NCI-H446 (cell line): ENCODE measurements around the gene ZNF778.
"Not testable (repeated sequence)": the region's sequence is repeated elsewhere in the genome, so short reads cannot be mapped to it uniquely, and the experiment has no call there.

Experiments
- DNase-seq, 2 experiments: peaks; one replicate each; lab custom pipeline; 2025; lab: John Stamatoyannopoulos, UW

The ZNF778 gene

GRCh38 chr16:89183463-89183862, 34.0 kb upstream of the ZNF778 start:
- no peak for DNase-seq

GRCh38 chr16:89183975-89184676, 33.4 kb upstream of the ZNF778 start:
- DNase-seq, result no peak

DNA sequence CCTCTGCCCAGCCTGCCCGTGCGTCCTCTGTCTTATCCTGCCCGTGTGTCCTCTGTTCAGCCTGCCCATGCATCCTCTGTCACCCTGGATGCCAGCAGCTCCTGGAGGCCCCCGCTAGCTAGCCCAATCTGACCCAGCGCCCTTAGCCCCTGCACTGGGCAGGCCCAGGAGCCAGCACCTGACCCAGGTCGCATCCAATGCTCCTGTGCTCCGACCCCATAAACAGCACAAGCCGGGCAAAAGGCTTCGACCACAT, 32.9 kb upstream of the ZNF778 start:
- no peak for DNase-seq

- no peak for DNase-seq
These were observed 32.3 kb upstream of the ZNF778 start for GRCh38 chr16:89184933-89185794.

DNA sequence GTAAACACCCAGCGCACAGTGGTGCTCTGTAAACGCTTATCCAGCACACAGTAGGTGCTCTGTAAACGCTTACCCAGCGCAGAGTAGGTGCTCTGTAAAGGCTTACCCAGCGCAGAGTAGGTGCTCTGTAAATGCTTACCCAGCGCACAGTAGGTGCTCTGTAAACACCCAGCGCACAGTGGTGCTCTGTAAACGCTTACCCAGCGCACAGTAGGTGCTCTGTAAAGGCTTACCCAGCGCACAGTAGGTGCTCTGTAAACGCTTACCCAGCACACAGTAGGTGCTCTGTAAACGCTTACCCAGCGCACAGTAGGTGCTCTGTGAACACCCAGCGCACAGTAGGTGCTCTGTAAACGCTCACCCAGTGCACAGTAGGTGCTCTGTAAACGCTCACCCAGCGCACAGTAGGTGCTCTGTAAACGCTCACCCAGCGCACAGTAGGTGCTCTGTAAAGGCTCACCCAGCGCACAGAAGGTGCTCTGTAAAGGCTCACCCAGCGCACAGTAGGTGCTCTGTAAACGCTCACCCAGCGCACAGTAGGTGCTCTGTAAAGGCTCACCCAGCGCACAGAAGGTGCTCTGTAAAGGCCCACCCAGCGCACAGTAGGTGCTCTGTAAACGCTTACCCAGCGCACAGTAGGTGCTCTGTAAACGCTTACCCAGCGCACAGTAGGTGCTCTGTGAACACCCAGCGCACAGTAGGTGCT, 31.5 kb upstream of the ZNF778 start:
- DNase-seq, result not testable (repeated sequence)

DNA sequence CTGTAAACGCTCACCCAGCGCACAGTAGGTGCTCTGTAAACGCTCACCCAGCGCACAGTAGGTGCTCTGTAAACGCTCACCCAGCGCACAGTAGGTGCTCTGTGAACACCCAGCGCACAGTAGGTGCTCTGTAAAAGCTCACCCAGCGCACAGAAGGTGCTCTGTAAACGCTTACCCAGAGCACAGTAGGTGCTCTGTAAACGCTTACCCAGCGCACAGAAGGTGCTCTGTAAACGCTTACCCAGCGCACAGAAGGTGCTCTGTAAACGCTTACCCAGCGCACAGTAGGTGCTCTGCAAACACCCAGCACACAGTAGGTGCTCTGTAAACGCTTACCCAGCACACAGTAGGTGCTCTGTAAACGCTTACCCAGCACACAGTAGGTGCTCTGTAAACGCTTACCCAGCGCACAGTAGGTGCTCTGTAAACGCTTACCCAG, 30.9 kb upstream of the ZNF778 start:
- not testable (repeated sequence) for DNase-seq

- no peak for DNase-seq
These were observed 30.3 kb upstream of the ZNF778 start for GRCh38 chr16:89187032-89187769.

GRCh38 chr16:89187770-89188392, 29.6 kb upstream of the ZNF778 start:
- no peak for DNase-seq

DNA sequence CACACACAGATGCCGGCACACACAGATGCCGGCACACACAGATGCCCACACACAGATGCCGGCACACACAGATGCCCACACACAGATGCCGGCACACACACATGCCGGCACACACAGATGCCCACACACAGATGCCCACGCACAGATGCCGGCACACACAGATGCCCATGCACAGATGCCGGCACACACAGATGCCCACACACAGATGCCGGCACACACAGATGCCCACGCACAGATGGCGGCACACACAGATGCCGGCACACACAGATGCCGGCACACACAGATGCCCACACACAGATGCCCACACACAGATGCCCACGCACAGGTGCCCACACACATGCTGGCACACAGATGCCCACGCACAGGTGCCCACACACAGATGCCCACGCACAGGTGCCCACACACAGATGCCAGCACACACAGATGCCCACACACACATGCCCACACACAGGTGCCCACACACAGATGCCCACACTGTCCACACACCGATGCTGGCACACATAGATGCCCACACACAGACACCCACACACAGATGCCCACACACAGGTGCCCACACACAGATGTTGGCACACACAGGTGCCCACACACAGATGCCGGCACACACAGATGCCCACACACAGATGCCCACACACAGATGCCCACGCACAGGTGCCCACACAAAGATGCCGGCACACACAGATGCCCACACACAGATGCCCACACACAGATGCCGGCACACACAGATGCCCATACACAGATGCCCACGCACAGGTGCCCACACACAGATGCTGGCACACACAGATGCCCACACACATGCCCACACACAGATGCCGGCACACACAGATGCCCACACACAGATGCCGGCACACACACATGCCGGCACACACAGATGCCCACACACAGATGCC, 28.8 kb upstream of the ZNF778 start:
- not testable (repeated sequence) for DNase-seq

- DNase-seq, result no peak
These were observed 28.0 kb upstream of the ZNF778 start for GRCh38 chr16:89189358-89190025.

GRCh38 chr16:89190150-89190958, 27.1 kb upstream of the ZNF778 start:
- DNase-seq, result no peak

DNA sequence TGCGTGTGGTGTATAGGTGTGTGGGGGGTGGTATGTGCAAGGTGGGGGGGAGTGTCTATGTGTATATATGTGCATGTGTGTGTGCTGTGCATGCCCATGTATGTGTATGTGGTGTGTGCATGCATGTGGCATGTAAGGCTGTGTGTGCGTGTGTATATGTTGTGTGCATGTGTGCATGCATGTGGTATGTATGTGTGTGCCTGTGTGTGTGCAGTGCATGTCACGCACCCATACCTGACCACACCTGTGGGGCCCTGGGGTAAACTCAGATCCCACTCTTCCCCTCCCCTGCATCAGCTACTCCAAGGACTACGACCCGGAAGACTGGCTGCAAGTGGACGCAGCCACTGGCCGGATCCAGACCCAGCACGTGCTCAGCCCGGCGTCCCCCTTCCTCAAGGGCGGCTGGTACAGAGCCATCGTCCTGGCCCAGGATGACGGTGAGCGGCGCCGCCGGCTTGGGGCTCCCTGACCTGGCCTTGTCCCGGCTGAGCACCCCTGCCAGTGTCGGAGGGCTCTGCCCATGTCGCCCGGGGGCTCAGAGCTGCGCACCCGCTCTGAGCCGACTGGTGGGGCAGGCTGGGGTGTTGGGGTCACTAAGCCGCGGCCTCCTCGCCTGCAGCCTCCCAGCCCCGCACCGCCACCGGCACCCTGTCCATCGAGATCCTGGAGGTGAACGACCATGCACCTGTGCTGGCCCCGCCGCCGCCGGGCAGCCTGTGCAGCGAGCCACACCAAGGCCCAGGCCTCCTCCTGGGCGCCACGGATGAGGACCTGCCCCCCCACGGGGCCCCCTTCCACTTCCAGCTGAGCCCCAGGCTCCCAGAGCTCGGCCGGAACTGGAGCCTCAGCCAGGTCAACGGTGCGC, 26.2 kb upstream of the ZNF778 start:
- no peak for DNase-seq

GRCh38 chr16:89191901-89192185, 25.7 kb upstream of the ZNF778 start:
- DNase-seq, result no peak

DNA sequence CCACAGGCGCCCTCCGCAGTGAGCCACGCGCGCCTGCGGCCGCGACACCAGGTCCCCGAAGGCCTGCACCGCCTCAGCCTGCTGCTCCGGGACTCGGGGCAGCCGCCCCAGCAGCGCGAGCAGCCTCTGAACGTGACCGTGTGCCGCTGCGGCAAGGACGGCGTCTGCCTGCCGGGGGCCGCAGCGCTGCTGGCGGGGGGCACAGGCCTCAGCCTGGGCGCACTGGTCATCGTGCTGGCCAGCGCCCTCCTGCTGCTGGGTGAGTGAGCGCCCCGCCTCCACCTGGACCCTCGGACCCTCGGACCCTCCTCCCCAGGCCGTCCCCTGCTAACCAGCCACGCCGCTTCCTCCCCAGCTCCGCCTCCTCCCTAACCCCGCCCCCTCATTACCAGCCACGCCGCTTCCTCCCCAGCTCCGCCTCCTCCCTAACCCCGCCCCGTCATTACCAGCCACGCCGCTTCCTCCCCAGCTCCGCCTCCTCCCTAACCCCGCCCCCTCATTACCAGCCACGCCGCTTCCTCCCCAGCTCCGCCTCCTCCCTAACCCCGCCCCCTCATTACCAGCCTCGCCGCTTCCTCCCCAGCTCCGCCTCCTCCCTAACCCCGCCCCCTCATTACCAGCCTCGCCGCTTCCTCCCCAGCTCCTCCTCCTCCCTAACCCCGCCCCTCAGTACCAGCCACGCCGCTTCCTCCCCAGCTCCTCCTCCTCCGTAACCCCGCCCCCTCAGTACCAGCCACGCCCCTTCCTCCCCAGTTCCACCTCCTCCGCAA, 25.1 kb upstream of the ZNF778 start:
- DNase-seq, result not testable (repeated sequence)

- DNase-seq, result no peak
These were observed 24.4 kb upstream of the ZNF778 start for GRCh38 chr16:89192956-89193575.

DNA sequence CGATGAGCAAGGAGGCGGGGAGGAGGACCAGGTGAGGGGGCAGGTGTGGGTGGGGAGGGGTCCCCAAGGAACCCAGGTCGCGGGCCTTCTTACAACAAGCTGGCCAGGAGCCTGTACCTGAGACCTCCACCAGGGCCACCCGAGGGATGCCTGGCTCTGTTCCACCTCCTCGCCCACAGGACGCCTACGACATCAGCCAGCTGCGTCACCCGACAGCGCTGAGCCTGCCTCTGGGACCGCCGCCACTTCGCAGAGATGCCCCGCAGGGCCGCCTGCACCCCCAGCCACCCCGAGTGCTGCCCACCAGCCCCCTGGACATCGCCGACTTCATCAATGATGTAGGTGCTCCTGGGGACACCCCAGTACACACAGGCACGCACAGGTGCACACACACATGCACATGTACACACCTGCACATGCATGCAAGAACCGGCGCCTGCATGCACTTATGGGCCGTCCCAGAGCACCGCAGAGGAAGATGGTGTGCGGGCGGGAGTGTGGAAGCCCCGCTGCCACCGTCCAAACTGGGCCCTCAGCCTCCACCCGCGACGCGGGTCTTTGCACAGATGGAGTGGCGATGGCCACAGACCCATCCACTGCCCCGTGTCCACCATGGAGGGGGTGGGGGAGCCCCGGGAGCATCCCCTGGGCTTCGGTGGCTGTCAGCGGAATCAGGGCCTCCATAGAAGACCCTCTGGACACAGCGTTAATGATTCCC, 23.8 kb upstream of the ZNF778 start:
- no peak for DNase-seq
